Measurements from ENCODE around the gene BMI1.

BMI1 gene

DNA sequence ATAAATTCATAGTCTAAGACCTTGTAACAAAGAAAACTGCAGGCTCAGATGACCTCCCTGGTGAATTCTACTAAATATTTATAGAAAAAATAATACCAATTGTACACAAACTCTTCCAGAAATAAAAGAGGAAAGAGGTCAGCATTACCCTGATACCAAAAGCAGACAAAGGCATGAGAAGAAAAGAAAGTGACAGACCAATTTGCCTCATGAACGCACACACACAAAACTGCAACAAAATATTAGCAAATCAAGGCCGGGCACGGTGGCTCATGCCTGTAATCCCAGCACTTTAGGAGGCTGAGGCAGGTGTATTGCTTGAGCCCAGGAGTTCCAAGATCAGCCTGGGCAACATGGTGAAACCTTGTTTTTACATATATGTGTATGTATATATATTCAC, 17.4 kb upstream of the BMI1 start (continued):
- TF ChIP-seq ZSCAN23 (tag by site-specific recombination; IDR thresholded peaks at IDR 0.05) = no peak
- TF ChIP-seq, protein P1, sequence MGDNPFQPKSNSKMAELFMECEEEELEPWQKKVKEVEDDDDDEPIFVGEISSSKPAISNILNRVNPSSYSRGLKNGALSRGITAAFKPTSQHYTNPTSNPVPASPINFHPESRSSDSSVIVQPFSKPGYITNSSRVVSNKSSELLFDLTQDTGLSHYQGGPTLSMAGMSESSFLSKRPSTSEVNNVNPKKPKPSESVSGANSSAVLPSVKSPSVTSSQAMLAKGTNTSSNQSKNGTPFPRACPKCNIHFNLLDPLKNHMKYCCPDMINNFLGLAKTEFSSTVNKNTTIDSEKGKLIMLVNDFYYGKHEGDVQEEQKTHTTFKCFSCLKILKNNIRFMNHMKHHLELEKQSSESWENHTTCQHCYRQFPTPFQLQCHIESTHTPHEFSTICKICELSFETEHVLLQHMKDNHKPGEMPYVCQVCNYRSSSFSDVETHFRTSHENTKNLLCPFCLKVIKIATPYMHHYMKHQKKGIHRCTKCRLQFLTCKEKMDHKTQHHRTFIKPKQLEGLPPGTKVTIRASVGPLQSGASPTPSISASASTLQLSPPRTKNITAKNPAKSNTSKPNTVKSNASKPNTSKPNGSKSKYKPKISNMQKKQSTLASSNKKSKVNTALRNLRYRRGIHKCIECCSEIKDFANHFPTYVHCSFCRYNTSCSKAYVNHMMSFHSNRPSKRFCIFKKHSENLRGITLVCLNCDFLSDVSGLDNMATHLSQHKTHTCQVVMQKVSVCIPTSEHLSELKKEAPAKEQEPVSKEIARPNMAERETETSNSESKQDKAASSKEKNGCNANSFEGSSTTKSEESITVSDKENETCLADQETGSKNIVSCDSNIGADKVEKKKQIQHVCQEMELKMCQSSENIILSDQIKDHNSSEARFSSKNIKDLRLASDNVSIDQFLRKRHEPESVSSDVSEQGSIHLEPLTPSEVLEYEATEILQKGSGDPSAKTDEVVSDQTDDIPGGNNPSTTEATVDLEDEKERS (tag by site-specific recombination; IDR thresholded peaks at IDR 0.05) = no peak
- TF ChIP-seq MZF1 (tag by site-specific recombination; IDR thresholded peaks at IDR 0.05; ENCODE audit: borderline replicate concordance) = no peak
- TF ChIP-seq ZNF600 (tag by site-specific recombination; IDR thresholded peaks at IDR 0.05) = no peak
- no peak for TF ChIP-seq ZNF623 (tag by site-specific recombination; IDR thresholded peaks at IDR 0.05)
- TF ChIP-seq ZFP69B (tag by site-specific recombination; IDR thresholded peaks at IDR 0.05) = no peak
- TF ChIP-seq, protein P2, sequence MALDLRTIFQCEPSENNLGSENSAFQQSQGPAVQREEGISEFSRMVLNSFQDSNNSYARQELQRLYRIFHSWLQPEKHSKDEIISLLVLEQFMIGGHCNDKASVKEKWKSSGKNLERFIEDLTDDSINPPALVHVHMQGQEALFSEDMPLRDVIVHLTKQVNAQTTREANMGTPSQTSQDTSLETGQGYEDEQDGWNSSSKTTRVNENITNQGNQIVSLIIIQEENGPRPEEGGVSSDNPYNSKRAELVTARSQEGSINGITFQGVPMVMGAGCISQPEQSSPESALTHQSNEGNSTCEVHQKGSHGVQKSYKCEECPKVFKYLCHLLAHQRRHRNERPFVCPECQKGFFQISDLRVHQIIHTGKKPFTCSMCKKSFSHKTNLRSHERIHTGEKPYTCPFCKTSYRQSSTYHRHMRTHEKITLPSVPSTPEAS (tag by site-specific recombination; IDR thresholded peaks at IDR 0.05) = no peak
- no peak for TF ChIP-seq ZNF274 (IDR thresholded peaks at IDR 0.05; ENCODE audit: low read length)
- TF ChIP-seq ZNF274 (tag by site-specific recombination; IDR thresholded peaks at IDR 0.05; ENCODE audit: borderline replicate concordance) = no peak
- TF ChIP-seq GLIS1 (tag by site-specific recombination; IDR thresholded peaks at IDR 0.05) = no peak
- no peak for TF ChIP-seq ZNF311 (tag by site-specific recombination; IDR thresholded peaks at IDR 0.05; ENCODE audit: borderline replicate concordance)
- TF ChIP-seq, protein P3, sequence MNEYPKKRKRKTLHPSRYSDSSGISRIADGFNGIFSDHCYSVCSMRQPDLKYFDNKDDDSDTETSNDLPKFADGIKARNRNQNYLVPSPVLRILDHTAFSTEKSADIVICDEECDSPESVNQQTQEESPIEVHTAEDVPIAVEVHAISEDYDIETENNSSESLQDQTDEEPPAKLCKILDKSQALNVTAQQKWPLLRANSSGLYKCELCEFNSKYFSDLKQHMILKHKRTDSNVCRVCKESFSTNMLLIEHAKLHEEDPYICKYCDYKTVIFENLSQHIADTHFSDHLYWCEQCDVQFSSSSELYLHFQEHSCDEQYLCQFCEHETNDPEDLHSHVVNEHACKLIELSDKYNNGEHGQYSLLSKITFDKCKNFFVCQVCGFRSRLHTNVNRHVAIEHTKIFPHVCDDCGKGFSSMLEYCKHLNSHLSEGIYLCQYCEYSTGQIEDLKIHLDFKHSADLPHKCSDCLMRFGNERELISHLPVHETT (tag by site-specific recombination; IDR thresholded peaks at IDR 0.05) = no peak
- TF ChIP-seq EGR2 (tag by site-specific recombination; IDR thresholded peaks at IDR 0.05; ENCODE audit: low read depth) = no peak

DNA sequence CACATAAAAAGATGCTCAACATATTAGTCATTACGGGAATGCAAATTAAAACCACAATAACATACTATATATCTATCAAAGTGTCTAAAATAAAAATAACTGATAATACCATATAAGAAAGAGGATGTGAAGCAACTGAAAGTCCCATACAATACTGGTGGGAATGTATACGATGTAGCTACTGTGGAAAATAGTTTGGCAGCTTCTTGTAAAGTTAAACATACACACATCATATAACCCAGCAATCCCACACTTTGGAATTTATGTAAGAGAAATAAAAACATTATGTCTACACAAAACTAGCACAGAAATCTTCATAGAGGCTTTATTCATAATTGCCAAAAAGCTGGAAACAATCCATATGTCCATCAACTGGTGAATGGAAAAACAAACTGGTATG, 15.2 kb upstream of the BMI1 start:
- no peak overlapping the region for H3K27ac ChIP-seq (ENCODE audit: extremely low read depth, low read depth, low read length)
- TF ChIP-seq ZSCAN5A (tag by site-specific recombination; IDR thresholded peaks at IDR 0.05) (no peak), ZNF473 (tag by site-specific recombination; IDR thresholded peaks at IDR 0.05) (no peak), ZNF549 (tag by site-specific recombination; IDR thresholded peaks at IDR 0.05) (no peak), ZNF658 (tag by site-specific recombination; IDR thresholded peaks at IDR 0.05) (no peak), GLIS1 (tag by site-specific recombination; IDR thresholded peaks at IDR 0.05) (no peak), ZNF768 (tag by site-specific recombination; IDR thresholded peaks at IDR 0.05) (no peak), PBX3 (CRISPR knock-in tag; IDR thresholded peaks at IDR 0.05) (no peak)
- H3K9me3 ChIP-seq (ENCODE audit: control insufficient read depth, insufficient read depth, low read depth, low read length) = no peaks in the 10 kb centered on the region
- POLR2A ChIA-PET = interaction anchor here (2.8 kb wide), 1 partner anchor 11 kb away, joined by 8 read pairs; the partner anchor contains the start of gene COMMD3
- H3K4me3 ChIP-seq (ENCODE audit: low read depth, low read length) = no peak overlapping the region
- H3K36me3 ChIP-seq (ENCODE audit: control insufficient read depth in 2 of 2, insufficient read depth in 1 of 2, low read length in 2 of 2) = no peaks in the 10 kb centered on the region
- no peaks in the 10 kb centered on the region for H3K4me1 ChIP-seq (ENCODE audit: control insufficient read depth, insufficient read depth, low read length)
- CTCF ChIA-PET = no interaction called here
